ENCODE data around the gene ATXN7L3. TPM values are rescaled to one million over a fixed set of nuclear protein-coding genes. Genes with fewer than 3 reads are reported as not detected.
"Not testable (repeated sequence)": the region's sequence is repeated elsewhere in the genome, so short reads cannot be mapped to it uniquely, and the experiment has no call there.

ATXN7L3 gene, protein sequence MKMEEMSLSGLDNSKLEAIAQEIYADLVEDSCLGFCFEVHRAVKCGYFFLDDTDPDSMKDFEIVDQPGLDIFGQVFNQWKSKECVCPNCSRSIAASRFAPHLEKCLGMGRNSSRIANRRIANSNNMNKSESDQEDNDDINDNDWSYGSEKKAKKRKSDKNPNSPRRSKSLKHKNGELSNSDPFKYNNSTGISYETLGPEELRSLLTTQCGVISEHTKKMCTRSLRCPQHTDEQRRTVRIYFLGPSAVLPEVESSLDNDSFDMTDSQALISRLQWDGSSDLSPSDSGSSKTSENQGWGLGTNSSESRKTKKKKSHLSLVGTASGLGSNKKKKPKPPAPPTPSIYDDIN
- 46.7 and 48.5 TPM in 2 replicates for total RNA-seq (2014; rRNA removed; shearing (Covaris generic))
- polyA plus RNA-seq (2015; cell fraction: cytosol; rRNA removed) = 41.9 and 46.6 TPM in 2 replicates
- polyA plus RNA-seq (2015; cell fraction: nucleus; rRNA removed) = 72.5 and 72.9 TPM in 2 replicates

DNA sequence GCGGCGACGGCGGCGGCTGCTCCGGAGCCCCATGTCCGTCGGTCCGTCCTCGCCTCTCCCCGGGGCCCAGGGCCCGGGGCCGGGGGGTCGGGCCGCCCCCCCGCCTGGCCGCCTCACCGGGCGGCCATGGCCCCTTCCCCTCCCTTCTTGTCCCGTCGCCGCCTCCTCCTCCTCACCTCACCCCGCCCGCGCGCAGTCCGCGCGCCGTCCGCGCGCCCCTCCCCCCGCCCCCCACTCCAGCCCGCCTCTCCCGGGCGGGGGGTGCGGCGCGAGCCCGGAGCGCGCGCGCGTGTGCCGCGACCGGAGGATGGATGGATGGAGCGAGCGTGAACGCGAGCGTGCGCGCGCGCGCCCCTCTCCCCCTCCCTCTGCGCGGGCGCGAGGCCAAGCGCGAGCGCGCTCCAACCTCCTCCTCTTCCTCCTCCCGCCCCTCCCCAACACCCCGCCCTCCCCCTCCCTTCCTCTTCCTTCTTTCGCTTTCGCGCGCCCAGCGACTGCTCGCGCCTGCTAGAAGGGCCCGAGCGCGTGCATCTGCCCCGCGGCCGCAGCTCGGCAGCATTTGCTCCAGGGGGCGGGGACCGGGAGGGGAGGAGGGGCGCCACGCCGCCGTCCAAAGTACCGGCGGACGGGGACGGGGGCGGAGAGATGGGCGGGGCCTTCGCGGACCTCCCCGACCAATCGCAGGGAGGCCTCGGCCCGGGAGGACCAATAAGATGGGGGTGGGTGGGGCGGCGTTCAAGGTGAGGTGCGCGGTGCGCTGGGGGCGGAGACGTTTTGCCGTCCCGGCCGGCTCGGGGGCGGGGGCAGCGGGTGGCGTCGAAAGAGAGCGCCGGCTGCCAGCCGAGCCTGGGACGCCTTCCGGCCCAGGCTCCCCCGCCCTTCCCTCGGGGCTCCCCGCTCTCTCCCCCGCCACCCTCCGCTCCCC is at the start of gene ATXN7L3:
ATXN7L3 (minus strand) TSS at position 332 of the 925 bp plus-strand sequence. CDS start 1,814 bp downstream, outside the sequence.
- peak; percentile 91 for DNase-seq (ENCODE audit: low read depth)

DNA sequence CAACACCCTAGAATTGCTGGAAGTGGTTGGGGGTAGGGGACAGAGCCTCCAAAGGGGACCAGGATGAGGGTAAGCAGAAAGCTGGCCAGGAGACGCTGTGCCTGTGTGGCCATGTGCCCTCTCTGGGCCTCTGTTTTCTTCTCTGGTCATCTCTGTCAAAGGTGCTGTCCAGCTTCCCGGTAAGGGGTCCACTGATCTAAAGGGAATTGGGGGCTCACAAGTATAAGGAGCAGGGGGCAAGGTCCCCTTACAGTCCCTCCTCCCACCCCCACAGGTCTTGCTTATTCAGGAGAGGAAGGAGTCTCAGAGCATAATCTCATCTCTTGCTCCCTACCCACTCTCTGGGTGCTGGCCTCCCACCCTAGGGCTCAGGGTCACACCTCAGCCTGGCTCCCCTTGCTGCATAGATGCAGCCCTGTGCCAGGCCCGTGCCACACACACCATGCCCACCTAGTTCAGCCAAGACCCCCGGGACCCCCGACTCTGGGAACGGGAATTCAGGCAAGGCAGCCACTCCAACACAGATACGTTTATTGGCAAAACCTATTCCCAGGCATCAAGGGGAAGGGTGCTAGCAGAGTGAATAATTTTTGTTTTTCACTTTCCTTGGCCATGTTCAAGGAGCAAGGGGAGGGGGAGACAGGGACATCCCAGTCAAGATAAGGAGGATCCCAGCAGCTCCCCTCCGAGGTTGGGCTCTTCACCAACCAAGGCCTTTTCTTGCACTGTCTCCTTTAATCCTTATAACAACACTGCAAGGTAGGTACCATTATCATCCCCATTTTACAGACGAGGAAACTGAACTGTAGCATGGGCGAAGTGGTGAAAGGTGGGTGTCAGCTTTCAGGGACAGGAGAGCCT is 48.4 kb upstream of the ATXN7L3 start:
- no peak for DNase-seq (ENCODE audit: low read depth)

DNA sequence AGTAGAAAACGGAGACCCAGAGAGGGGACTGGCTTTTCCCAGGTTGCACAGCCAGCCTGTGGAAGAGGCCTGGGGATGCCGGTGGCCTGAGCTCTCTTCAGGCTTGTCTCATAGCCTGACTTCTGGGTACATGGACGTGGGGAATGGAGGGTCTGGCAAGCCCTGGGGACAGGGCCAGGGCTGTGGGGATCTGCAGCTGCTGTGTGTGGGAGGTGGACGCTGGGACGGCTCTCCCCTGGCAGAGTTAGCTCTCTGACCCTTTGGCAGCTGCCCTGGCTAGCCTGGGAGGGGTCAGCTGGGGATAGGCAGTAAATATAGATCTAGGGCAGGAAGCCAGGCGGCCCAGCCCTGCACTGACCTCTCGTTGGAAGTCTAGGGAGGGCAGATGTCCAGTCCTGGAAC is 47.8 kb upstream of the ATXN7L3 start:
- DNase-seq (ENCODE audit: low read depth) = no peak

DNA sequence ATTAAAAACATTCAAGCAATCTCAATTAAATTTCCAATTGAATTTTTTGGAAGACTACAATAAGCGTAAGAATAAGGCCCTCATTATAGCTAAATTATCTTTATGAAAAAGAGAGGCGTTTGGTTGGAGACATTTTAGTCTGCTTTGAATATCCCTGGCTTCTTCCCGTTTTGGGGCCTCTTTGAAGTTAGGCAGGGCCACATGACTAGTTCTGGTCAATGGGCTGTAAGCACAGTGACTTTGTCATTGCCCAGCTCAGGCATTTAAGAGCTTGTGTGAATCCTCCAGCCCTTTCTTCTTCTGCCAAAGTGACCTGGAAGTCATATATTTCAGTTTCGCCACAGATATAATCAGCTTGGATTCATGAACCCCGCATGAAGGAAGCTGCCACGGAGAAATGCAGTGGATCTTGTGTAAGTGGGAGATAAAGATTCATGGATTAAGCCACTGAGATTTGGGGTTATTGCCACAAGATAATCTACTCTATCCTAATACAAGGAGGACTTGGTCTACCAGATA is 41.5 kb upstream of the ATXN7L3 start:
- no peak for DNase-seq (ENCODE audit: low read depth)

DNA sequence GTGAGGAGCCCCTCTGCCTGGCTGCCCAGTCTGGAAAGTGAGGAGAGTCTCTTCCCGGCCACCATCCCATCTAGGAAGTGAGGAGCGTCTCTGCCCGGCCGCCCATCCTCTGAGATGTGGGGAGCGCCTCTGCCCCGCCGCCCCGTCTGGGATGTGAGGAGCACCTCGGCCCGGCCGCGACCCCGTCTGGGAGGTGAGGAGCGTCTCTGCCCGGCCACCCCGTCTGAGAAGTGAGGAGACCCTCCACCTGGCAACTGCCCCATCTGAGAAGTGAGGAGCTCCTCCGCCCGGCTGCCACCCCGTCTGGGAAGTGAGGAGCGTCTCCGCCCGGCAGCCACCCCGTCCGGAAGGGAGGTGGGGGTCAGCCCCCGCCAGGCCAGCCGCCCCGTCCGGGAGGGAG is 38.2 kb upstream of the ATXN7L3 start:
- DNase-seq (ENCODE audit: low read depth) = not testable (repeated sequence)

DNA sequence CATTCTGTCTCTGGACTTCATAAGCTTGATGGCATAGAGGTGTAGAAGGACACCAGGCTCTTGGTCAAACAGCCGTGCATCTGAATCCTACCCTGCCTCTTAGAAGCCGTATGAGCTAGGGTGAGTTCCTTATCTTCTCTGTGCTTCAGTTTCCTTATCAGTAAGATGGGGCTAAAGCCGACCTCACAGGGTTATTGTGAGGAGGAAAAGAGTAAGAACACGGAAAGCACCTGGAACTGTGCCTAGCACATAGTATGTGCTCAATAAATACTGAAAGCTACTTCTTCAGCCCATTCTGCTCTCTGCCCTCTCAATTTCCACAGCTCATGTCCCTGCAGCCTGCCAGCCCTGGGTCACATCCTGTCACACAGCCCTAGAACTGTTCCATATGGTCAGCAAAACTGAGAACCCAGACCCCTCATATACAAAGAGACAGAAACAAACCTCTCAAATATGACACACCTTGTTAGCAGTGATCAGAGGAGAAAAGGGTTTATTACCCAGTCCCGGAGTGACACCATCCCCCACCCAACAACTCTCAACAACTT is 36.8 kb upstream of the ATXN7L3 start:
- no peak for DNase-seq (ENCODE audit: low read depth)

DNA sequence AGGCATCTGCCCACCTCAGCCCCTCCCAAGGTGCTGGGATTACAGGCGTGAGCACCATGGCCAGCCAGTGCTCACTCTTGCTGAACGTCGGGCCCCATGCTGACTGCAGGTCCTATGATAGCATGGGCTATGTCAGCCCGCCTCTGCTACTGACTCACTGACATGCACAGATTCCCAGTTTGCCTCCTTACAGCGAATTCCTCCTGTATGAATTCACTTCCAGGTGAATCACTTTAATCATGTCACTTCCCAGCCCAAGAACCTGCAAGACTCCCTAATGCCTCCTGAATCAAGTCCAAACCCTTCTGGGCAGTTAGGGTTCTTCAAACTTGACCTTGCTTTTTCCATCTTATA is 35.9 kb upstream of the ATXN7L3 start:
- peak; percentile 85 for DNase-seq (ENCODE audit: low read depth)

DNA sequence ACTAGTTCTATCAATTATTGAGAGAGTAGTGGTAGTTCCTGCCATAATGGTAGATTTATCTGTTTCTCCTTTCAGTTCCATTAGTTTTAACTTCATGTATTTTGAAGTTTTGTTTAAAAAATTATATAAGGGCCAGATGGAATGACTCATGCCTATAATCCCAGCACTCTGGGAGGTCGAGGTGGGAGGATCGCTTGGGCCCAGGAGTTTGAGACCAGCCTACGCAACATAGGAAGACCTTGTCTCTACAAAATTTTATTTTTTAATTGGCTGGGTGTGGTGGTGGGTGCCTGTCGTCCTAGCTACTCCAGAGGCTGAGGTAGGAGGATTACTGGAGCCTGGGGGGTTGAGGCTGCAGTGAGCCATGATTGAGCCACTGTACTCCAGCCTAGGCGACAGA is 33.9 kb upstream of the ATXN7L3 start:
- no peak for DNase-seq (ENCODE audit: low read depth)

DNA sequence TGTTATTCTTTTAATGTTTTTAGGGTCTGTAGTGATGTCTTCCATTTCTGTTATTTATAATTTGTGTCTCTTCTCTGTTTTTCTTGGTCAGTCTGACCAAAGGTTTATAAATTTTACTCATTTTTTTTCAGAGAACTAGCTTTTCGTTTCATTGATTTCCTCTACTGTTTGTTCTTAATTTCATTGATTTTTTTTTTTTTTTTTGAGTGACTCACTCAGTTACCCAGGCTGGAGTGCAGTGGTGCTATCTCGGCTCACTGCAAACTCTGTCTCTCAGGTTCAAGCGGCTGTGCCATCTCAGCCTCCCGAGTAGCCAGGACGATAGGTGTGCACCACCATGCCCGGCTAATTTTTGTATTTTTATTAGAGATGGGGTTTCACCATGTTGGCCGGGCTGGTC is 32.4 kb upstream of the ATXN7L3 start:
- DNase-seq (ENCODE audit: low read depth) = no peak

DNA sequence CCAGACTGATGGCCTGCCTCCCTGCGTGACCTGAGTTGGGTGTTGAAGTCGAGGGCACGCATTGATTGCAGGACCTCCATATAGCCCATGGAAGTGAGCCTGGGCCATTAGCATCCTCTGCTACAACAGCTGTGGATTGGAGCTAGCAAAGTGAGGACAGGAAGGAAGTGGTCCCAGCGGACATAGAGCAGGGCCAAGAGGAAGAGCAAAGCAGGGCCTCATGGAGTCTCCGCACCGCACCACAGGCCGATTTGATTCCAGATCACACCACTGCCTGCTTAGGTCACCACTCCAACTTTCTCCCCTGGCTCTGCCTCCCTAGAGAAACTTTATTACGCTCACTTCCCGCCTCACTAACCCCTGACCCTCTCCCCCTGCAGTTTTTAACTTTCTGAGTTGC is 30.5 kb upstream of the ATXN7L3 start:
- DNase-seq (ENCODE audit: low read depth) = no peak

DNA sequence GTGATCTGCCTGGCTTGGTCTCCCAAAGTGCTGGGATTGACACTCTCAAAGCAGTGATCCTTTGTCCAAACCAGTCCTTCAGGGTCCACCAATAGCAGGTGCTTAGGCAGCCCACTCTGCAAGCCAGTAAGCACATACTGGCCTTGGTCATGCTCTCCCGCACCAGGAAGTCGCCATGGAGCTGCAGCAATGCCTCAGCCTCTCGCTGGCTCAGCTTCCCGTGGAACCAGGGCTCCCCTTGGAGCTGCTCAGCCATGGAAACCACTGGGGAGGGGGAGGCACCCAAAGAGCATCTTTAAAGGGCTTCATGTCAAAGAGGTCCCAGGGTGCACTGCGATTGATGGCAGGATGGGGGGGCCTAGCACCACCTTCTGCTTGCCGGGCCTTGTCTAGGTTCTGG is 29.4 kb upstream of the ATXN7L3 start:
- DNase-seq (ENCODE audit: low read depth) = no peak

DNA sequence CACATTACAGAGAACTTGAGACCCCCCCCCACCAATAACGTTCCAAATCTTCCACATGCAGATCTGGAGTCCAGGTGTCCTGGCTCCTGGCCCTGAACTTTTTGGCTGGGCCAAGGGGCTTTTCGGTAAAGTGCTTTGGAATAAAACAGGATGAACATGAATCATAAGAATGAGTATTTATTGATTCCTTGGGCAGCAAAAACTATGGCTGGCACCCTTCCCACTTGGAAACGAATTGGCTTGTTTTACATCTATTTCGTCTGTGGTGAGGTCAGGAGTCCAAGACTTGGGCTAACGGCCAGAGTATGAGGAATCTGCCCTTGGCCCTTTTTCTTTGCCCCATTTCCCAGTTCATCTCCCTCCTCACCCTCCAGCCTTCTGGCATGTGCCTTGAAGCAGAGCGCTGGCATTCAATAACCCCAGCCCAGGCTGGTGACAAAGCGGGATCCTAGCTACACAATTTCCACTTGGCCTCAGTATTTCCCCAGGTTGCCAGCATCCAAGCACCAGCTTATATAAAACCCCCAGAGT is 23.9 kb upstream of the ATXN7L3 start:
- DNase-seq (ENCODE audit: low read depth) = peak; percentile 31

DNA sequence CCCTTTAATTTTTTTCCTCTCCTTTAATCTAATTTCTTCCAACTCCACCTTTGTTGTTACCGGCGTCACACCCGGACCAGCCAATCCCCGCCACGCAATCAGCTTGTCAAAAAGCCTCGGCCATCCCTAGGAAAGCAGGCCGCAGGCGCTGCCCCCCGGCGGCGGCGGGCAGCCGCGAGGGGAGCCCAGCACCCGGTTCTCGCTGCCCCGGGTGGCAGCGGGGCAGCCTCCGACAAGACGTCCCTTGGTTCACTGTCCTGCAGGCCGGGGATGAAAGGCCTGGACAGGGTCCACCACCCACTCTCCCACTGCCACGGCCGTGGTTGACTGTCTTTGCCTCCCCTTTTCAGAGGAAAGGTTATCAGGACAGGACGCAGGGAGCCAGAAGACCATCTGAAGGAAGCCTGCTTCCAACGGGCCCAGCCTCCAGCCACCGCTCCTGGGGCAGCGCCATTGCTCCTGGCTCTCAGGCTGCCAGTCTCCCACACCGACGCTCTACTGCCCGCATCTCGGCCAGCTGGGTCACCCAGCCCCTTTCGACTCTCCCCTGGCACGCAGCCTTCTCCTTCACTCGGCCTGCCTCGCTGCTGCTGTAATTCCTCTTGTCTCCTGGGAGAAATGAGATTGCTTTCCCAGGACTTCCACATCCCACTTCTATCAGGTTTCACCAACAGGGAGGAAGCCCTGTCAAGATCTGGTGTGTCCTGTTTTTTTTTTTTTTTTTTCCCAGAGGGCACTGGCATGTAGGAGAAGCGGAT is 22.6 kb upstream of the ATXN7L3 start:
- DNase-seq (ENCODE audit: low read depth) = peak; percentile 56

DNA sequence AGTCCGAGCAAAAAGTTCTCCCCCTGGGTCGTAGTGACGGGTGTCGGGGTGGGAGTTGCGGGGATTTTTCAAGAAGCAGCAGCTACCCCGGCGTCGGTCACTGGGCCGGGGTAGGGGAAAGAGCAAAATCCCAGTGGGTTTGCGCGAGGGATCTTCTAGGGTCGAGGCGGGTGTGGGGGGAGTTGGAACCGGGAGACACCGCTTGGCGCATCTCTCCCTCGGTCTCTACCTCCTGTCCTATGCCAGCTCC is 22.1 kb upstream of the ATXN7L3 start:
- DNase-seq (ENCODE audit: low read depth) = no peak

DNA sequence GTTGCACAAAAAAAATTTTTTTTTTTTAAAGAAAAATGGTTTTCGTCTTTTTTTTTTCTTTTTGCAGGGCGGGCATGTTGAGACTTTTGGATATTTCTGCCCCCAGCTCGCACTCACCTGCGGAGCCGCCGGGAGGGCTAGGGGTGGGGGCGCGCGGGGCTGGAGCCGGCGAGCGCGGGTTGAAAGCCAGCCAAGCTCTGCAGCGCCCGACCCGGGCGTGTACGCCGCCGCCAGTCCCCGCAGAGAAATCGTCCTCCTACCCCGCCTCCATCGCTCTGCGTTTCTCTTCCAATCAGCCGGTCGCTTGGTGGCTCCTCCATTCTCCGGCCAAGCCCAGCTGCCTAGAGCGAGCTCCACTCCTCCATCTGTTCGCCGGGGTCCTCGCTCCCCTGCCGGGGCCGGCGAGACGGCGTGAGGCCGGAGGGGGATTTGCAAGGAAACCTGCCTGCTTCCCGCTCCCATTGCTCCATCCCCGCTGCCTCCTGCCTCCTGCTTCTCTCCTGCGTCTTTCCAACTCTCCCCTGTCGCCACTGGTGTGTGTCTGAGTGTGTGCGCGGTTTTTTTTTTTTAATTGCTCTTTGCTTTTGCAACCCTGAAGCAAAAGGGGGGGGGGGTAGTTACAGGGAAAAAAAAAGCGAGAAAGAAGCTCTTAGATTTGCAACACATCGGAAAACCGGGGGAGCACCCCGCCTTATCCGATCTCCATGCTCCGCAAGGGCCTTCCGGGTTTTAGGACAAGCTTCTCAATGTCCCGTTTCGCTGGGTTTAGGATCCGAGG is 21.6 kb upstream of the ATXN7L3 start:
- peak; percentile 71 for DNase-seq (ENCODE audit: low read depth)

DNA sequence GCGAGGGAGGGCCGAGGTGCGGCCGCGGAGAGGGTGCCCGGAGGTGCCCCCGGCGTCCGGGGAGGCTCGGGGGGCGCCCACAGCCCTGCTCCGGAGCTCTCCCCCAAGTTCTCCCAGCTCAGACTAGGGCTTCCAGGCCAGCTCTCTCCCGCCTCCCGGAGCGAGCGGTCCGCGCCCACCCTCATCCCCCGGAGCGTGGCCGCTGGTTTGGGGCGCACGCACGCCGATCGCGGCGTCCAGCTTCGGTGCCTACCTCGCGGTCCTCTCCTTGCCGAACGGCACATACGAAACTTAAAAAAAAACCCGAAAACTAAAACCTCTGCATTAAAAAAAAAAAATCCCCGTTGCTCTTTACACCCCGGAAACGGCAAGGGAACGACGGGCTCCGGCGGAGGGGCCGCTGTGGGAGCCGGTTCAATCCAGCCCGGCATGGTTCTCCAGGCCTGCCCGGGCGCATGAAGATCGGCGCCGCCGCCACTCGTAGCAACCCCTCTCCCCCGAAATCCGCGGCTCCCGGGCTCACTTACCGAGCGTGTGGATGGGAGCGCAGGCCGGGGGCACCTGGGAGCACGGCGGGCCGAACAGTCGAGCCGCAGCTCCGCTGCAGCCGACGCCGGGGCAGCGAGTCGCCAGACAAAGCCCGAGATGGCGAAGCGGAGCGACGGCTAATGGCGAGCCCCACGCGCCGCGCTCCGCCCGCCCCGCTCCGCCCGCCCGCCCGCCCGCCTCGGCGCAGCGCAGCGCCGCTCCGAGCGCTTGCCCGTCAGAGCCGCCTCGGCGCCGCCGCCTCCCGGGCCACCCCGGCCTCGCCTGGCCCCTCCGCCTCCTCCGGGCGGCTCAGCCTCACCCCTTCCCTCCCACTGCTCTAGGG is 20.8 kb upstream of the ATXN7L3 start:
- DNase-seq (ENCODE audit: low read depth) = no peak

DNA sequence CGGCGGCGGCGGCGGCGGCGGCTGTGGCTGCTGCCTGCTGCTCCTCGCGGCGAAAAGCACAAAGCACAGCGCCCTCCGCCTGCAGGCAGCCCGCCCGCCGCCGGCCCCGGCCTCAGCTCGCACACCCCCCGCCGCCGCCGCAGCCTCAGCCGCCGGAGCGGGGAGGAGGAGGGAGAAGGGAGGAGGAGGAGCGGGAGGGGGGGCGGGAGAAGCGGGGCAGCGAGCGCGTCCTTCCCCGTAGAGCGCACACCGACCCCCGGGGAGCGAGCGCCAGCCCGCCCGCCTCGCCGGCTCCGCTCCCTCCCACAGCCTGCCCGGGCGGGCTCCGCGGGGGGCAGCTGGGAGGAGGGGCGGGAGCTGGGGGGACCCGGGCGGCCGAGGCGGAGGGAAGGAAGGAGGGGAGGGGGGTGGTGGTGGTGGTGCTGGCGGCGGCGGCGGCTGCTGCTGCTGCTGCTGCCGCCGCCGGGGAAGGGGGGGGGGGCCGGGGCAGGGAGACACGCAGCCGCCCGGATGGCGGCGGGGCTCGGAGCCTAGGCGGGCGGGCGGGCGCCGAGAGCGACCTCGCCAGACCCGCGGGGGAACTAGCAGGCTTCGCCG is 20.0 kb upstream of the ATXN7L3 start, which contains the start of gene UBTF:
UBTF (minus strand) TSS at position 60 of the 597 bp plus-strand sequence. CDS start 1,446 bp downstream, outside the sequence.
- DNase-seq (ENCODE audit: low read depth) = no peak
